Breast epithelium (tissue), 3 donors: Measurements from ENCODE around the gene HAND1.

ENCODE experiments used
- CTCF ChIP-seq, 3 donors: fragments of 450-650 bp; IDR thresholded peaks; one replicate each; pipeline ENCODE4 v1.5.1; 2016 to 2017; ENCODE audit warnings: antibody characterized with exemption in 3 of 3, mild to moderate bottlenecking in 3 of 3, moderate library complexity in 3 of 3
- POLR2A ChIP-seq: fragments of 450-650 bp; IDR thresholded peaks from one replicate; pipeline ENCODE4 v1.6.1; 2016; ENCODE audit warnings: antibody characterized with exemption, mild to moderate bottlenecking, moderate library complexity

DNA sequence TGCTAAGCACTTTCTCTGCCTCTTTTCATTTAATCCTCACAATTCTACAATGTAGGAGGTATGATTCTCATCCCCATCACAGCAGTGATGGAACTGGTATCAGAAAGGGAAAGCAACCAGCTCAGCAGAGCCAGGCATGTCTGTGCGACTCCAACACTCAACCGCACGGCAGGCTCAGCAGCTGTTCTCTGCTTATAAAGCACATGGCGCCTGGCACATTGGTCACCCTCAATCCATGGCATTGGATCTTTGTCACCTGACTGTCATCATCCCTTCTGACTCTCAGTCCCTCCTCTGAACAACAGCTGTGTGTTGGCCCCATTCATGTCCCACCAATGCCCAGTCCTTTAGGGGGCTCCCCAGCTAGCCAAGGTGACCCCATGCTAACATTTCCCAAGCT lies 45.1 kb upstream of the HAND1 start:
- TF ChIP-seq CTCF (IDR thresholded peaks at IDR 0.05) (no peak), POLR2A (no peak)
